Mammary epithelial cell (primary cell): ENCODE measurements around the gene MAML1.

ENCODE experiments used
- CTCF ChIP-seq, 2 donors: IDR thresholded peaks in 1 of 2; conservative IDR thresholded peaks in 1 of 2; 2 replicates each; pipeline ENCODE4 v1.5.1; 2011 to 2012; ENCODE audit warnings: inconsistent platforms in 2 of 2, low read length in 2 of 2, mild to moderate bottlenecking in 2 of 2, control low read depth in 1 of 2, low read depth in 1 of 2; ENCODE audit not compliant: insufficient read depth in 1 of 2; ENCODE audit errors: extremely low read depth in 1 of 2
- EZH2 ChIP-seq: IDR thresholded peaks from 2 replicates; pipeline ENCODE4 v1.6.1; 2012; ENCODE audit warnings: low read length, inconsistent platforms, borderline replicate concordance

DNA sequence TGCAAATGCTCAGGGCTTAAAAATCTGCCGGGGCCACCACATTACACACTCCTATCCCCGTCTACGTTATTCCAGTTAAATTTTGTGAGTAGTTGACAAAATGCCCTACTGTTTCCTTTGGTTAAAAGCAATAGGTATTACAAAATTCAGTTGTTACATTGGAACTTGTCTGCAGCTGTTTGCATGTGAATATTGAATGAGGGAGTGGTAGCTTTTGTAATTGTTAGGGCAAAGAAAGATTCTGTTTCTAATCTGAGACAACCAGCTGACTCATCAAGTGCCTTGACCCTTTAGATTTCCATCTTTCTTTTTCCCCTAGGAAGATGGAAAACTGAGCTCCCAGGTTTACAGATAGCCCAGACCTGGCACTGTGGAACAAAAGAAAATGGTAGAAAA lies 30.2 kb downstream of the MAML1 start:
- TF ChIP-seq EZH2 (no peak), CTCF (conservative IDR thresholded peaks at IDR 0.05 in 1 of 2, IDR thresholded peaks at IDR 0.05 in 1 of 2; ENCODE audit: extremely low read depth in 1 of 2, insufficient read depth in 1 of 2, low read depth in 1 of 2, low read length in 2 of 2) (no peak)
